CD4-positive, alpha-beta T cell treated with Interleukin-4 for 1 hour (primary cell): Measurements from ENCODE around the gene DHRS11.
"Not testable (repeated sequence)": the region's sequence is repeated elsewhere in the genome, so short reads cannot be mapped to it uniquely, and the experiment has no call there.

Source experiments
- DNase-seq, 2 donors: peaks; one replicate each; pipeline ENCODE4 v3.0.0-alpha.2; 2020 to 2022

DHRS11 gene

DNA sequence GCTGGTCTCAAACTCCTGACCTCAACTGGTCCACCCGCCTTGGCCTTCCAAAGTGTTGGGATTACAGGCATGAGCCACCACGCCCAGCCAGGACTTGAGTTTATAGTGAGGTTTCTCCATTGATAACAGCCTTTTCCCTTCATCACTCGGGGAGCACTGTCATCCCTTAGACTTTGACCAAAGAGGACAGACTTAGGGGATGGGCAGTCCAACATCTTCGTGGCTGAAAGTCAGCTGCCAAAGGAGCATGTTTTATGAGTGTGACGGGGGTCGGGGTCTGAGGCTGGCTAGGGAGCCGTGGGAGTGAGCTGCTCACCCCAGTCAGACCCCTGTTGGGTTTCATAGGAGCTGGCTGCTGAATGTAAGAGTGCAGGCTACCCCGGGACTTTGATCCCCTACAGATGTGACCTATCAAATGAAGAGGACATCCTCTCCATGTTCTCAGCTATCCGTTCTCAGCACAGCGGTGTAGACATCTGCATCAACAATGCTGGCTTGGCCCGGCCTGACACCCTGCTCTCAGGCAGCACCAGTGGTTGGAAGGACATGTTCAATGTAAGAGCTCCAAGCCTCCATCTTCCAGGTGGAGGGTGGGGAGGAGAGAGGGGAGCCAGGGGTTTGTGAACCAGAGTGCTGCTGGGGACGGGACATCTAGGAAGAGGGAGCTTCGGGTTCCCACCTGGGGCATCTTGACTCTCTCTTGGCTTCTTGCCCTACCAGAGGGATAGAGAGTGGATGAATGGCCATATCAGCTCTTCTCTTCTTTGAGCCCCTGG, 3.1 kb downstream of the DHRS11 start:
- DNase-seq = no peak

DNA sequence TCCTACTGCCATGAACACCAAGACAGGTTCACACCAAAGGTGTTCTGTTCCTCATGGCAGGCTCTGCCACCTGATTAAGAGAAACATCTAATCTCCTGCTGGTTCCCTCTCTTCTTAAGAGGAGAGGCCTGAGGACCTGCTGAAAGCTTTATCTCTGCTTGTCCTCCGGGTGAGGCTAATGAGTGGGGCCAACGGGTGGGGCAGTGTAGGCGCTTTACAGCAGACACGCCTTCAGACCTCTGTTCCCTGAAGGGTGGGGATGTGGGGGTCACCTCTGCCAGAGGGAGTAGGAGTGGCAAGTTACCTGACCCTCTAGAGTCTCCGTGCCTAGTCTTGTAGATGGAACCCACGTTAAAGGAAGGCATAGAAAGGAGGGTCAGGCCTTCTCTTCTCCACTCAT, 5.5 kb downstream of the DHRS11 start:
- DNase-seq = no peak

DNA sequence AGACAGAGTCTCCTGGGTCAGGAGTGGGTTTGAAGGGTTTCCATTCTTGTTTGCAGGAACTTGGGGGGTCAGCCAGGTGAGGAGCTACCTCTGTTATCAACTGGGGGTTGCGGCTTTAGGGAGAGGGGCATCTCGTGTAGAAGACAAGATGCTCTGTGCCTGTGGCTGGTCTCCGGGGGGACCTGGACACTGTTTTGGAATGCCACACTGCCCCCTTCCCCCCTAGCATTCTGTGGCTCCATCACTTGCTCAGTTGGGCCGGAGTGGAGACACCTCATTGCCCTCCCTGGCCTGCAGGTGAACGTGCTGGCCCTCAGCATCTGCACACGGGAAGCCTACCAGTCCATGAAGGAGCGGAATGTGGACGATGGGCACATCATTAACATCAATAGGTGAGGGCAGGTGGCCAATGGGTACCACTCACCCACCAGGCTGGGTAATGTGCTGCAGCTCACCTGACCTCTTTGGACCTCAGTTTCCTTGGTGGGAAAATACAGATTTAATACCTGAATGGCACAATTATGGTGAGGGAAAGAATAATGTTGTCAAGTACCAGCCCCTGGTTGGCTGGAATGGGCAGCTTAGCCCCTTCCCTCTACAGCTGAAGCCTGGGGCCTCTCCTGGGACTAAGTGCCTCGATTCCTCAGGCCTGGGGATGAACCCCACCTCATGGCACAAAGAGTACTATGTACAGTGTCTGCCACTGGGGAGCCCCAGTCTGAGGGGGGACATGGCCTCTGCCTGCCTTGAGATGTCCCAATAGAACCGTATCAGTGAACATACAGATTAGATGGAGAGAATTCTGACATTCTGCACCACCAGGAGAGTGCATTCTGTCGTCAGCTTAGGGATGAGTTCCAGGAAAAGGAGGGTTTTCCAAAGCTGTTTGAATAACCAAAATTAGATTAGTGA, 6.4 kb downstream of the DHRS11 start:
- DNase-seq = no peak

DNA sequence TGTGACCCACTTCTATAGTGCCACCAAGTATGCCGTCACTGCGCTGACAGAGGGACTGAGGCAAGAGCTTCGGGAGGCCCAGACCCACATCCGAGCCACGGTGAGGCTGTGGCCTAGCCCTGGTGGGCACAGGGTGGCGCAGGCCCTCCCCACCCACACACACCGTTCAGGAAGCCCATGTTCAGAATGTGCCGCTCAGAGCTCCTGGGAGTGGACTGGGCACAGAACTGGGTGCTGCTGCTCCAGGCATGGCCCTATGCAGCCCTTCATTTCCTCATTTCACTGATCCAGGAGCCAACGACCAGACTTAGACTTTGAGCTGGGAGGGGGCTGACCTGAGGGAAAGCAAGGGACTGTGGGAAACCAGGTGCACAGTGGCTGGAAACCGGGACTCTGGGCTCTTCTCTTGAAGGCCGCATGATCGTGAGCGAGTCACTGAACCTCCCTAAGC, 7.3 kb downstream of the DHRS11 start:
- no peak for DNase-seq

DNA sequence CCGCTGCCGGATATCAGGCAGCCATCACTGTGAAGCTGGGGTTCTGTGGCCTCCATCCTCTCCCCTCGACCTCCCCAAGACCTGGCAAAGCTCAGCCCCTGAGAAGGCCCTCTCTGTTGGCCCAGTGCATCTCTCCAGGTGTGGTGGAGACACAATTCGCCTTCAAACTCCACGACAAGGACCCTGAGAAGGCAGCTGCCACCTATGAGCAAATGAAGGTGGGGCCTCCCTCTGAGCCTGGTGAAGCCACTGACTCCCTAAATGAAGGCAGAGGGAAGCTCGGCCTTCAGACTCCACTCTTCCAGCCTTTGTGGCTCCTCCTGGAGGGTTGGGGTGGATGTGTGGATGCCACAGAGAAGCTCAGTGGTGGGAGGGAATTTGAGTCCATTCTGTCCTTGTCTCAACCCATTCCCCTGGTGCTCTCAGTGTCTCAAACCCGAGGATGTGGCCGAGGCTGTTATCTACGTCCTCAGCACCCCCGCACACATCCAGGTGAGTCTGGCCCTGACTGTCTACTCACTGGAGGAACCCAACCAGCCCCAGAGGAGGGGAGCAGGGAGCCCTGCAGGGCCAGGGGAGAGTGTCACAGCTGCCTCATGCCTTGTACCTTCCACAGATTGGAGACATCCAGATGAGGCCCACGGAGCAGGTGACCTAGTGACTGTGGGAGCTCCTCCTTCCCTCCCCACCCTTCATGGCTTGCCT, 8.0 kb downstream of the DHRS11 start:
- no peak for DNase-seq

DNA sequence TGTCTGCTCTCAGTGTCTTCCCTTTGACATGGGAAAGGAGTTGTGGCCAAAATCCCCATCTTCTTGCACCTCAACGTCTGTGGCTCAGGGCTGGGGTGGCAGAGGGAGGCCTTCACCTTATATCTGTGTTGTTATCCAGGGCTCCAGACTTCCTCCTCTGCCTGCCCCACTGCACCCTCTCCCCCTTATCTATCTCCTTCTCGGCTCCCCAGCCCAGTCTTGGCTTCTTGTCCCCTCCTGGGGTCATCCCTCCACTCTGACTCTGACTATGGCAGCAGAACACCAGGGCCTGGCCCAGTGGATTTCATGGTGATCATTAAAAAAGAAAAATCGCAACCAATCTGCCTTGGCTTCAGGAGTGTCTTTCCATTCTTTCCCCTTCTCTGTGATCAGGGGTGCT, 8.8 kb downstream of the DHRS11 start:
- no peak for DNase-seq

DNA sequence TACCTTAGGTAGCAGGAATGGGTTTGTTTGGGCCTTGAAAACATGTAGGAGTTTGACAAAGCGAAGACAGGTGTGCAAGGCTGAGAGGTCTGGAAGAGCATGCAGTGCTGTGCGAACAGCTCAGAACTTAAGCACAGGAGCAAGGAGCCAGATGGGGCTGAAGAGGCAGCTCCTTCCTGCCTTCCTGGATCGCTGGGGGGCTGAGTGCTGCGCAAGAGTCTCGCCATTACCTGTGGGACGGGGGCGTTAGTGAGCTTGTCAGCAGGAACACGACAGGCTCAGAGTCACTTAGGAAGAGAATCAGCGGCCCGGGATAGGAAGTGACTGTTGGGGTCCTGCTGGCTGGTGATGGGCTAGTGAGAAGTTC, 9.2 kb downstream of the DHRS11 start:
- no peak for DNase-seq

DNA sequence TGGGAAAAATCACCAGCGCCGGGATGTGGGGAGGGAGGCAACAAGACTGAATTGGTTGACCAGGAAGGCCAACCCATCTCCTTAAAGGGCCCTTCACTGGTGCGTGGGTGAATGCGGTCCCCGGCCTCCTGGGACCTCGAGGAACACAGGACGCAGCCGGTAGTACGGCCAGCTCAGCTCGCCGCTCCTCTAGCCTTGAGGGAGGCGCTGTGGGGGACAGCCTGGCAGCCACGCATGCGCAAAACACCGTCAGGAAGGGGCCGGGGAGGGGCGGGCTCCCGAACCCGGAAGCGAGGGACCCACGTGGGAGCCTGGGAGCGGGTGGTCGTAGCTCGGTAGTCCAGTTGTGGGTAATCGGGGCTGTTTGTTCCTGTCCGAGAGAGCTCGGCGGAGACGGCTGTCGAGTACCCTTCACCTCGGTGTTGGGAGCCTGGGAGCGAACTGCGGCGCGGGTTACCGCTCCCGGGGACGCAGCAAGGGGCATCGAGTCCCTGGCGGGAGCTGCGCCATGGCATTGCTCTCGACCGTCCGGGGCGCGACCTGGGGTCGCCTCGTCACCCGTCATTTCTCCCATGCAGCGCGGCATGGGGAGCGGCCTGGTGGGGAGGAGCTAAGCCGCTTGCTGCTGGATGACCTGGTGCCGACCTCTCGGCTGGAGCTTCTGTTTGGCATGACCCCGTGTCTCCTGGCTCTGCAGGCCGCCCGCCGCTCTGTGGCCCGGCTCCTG, 9.8 kb downstream of the DHRS11 start, which contains the start of gene MRM1:
Gene MRM1 (plus strand): TSS at position 281 of the 727 bp plus-strand sequence. CDS start 228 bp downstream, at position 509.
- peak; percentile 91 to 92 for DNase-seq

DNA sequence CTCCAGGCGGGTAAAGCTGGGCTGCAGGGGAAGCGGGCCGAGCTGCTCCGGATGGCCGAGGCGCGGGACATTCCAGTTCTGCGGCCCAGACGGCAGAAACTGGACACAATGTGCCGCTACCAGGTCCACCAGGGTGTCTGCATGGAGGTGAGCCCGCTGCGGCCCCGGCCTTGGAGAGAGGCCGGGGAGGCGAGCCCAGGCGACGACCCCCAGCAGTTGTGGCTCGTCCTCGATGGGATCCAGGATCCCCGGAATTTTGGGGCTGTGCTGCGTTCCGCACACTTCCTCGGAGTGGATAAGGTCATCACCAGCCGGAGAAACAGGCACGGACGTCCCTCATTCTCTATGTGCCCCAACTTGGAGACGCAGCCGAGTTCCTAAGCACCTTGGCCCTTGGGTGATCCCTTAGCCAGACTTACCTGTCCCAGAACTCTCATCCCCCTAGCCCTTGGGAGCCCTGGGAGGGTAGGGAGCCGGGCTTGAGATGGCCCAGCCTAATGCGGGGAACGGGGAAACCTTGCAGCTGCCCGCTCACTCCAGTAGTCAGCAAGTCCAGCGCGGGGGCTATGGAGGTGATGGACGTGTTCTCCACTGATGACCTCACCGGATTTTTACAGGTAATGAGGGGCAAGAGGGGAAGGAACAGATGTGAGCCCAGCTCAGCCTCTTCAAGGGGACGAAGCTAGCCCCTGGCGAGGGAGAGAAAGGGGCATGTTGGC, 10.5 kb downstream of the DHRS11 start:
- DNase-seq = no peak

DNA sequence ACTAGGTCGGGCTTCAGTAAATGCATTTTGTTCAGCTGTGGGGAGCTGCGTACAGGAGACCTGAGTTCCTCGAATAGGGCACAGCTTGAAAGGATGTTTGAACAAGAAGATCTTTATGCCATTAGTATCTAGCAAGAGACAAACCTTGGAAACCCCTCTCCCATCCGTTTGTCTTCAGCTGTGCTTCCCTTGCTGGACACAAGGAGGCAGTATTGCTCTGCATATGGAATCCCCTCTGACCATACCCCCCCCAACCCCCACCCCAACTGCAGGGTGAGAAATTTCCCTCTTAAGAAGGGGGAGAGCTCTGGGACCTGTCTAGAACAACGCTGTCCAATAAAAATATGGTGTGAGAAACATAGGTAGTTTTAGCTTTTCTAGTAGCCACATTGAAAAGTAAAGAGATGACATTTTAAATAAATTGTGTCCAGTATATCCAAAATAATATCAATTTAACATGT, 11.3 kb downstream of the DHRS11 start:
- DNase-seq = peak; percentile 79 to 83

DNA sequence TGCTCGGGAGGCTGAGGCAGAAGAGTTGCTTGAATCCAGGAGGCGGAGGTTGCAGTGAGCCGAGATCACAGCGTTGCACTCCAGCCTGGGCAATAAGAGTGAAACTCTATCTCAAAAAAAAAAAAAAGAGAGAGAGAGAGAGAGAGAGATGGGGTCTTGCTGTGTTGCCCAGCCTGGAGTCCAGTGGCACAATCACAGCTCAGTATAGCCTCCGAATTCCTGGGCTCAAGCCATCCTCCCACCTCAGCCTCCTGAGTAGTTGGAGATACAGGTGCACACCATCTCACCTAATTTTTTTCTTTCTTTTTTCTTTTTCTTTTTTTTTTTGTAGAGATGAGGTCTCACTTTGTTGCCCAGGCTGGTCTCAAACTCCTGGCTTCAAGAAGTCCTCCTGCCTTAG, 13.3 kb downstream of the DHRS11 start:
- not testable (repeated sequence) for DNase-seq

DNA sequence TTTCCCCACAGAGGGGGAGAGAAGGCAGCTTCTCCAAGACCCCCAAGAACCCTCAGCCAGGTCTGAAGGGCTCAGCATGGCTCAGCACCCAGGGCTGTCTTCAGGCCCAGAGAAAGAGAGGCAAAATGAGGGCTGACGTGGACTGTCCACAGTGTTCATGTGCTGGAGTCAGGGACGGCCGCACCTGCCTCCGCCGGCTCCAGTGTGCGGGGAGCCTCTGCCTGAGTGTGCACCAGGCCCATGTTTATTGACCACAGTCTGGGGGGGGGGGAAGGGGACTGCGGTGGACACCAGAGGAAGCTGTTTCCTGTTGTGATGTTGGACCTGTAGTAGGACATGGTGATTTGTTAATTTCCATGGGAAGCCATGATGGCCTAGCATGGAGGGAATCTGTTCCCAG, 16.6 kb downstream of the DHRS11 start:
- DNase-seq = no peak

DNA sequence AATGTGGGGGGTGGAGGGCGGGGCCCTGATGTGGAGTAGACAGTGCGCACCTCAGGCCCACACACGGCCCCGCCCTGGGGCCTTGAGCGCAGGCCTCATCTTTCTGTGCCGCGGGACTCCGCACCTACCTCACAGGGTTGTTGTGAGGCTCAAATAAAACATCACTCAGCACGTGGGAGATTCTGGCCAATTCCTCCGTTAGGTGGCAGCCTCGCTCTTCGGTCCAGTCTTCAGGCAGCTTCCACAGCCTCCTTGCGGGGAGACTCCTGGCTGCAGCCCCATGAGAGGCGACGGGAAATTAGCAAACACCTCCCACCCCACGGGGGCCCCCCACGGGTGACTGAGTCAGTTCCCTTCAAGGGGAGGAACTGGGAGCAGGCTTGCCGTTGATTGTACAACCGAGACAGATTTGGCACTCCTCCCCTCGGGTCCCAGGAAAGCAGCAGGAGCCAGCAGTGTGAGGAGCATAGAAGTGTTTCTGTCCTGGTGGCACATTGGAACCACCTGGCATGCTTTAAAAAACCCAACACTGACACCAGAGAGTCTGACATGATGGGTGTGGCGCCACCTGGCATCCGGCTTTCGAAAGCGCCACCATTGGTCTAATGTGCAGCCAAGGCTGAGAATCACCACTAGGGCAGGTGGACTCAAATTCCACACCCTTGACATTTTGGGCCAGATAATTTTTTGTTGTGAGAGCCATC, 17.3 kb downstream of the DHRS11 start:
- peak in 1 of 2 donors; percentile 31 for DNase-seq

DNA sequence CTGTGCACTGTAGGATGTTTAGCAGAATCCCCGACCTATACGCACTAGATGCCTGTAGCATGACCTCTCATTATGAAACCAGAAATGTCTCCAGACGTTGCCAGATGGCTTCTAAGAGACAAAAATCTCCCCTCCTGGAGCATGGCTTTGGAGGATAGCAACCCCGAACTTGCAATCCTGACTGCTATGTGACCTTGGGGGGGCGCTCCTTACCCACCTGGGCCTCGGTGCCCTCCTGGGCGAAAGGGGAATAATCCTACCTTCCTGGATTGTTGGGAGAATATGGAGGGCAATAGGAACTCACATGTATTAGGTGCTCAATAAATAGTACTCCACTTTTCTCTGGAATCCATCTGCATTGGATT, 17.8 kb downstream of the DHRS11 start:
- DNase-seq = no peak

DNA sequence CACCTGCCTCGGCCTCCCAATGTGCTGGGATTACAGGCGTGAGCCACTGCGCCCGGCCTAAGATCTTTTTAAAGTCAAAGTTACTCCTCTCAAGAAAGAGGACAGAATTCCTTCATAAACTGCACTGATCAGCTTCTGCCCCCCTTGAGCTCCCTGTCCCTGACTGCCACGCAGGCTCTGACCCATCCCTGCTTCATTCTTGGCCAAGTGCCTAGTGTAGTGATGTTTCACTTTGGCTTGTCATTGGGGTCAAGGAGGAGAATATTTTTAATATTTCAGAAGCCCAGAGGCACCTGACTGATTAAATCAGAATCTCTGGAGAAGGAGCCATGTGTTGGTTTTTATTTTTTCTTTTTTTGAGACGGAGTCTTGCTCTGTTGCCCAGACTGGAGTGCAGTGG, 18.8 kb downstream of the DHRS11 start:
- DNase-seq = no peak

DNA sequence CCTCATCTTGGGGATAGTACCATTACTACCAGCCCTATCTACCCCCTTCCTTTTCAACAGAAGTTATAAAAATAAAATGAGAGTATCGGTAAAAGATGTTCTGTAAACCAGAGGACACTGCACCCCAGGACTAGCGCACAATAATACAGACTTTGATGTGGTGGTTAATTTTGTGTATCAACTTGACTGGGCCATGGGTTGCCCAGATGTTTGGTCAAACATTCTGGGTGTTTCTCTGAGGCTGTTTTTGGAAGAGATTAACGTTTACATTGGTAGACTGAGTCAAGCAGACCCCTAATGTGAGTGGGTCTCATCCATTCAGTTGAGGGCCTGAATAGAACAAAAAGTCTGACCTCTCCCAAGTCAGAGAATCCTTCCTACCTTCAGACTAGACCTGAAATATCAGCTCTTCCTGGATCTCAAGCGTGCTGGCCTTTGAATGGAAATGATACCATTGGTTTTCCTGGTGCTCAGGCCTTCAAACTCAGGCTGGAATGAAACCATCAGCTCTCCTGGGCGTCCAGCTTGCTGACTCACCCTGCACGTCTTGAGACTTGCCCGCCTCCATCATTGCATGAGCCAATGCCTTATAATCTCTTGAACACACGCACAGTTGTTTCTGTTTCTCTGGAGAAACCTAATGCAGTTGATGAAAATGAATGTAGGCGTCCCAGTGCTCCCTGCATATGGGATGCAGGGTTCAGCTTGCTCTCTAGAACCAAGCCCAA, 19.8 kb downstream of the DHRS11 start:
- no peak for DNase-seq

DNA sequence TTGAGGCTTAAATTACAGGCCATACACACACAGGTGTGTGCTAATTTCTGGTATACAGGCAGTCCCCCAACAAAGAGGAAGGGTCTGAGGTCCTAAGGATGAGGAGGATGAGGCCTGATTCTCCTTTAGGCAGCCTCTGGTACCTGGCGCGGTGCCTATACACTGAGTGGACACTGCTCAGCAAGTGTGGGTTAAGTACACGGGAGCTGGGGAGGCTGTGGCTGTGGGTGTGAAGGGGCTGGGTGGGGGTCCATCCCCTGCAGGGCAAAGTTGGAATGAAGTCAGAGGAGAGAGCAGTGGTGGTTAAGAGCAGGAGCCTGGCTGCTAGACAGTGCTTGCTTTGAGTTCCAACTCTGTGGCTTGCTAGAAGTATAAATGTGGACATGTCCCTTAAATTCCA, 20.6 kb downstream of the DHRS11 start:
- DNase-seq = no peak

DNA sequence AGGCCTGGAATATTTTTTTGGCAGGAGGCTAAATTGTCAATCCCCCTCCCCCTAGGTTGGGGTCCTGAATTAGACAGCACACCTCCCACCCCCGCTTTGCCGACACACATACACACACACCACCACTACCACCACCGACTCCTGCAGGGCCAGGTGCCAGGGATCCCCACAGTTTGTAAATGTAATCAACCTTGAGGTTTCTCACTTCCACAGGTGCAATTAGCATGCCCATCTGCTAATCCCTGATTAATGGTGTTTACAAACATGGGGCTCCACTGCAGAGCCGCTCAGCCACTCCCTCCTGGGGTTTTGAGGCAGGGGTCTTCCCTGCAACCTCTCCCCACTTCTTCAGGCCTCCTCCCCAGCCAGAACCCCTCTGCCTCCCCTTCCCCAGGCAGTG, 21.5 kb downstream of the DHRS11 start:
- no peak for DNase-seq

DNA sequence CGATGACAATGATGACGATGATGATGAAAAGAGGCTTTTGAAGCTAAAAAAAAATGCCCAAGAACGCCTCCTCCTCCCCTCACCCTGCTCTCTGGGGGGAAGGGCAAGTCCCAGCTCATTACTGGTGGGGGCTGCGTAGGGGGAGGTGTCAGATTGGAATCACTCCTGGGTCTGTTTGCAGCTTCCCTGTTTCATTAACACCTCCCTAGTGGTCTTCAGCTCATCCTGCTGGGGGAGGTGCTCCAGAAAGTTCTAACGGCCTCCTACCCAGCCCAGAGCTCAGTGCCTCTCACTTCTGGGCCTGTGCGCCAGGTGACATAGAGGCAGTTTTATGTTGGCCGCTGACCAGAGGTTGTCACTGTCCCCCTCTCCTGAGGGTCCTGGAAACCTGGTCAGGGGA, 22.4 kb downstream of the DHRS11 start:
- DNase-seq = no peak

DNA sequence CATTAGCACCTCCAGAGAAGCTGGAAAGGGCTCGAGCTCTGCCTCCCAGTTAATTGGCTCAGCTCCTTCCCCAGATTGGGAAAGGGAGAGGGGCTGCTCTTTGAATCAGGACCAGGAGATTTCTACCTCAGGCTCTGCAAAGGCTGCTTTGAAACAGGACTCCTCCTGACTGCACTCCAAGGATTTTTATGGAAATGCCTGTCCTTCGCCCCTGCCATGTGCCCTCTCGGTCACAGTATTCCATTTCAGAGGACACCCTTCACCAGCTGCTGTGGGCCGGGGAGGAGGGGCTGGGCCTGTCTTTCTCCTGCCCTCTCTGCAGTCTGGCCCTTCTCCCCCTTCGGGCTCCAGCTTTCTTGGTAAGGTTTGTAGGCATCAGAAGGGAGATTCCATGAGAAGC, 23.3 kb downstream of the DHRS11 start:
- DNase-seq = no peak
